Measurements from ENCODE around the gene TMEM202. TPM values are rescaled to one million over a fixed set of nuclear protein-coding genes. Genes with fewer than 3 reads are reported as not detected.

Gene TMEM202
- total and polyA plus RNA-seq, 4 donors: not detected

DNA sequence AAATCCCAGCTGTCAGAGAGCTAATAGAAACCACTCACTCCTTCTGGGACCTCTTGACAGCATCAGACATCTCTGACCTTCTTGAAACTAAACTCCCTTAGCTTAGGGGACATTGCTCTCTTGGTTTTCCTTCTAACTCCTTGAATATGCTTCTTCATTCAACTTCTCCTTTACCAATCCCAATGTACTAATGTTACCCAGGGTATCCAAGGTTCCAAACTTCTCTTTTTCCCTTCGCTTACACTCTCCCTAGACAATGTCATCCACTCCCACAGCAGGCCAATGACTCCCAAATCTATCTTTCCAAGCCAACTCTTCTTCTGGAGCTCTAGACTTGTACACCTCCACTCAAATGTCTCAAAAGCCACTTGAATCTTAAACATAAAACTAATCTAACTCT, 36.9 kb upstream of the TMEM202 start:
- WGBS: 92% methylated on average over 1 of the region's 1 CpG
- no peak for DNase-seq (ENCODE audit: low spot score)
- Histone ChIP-seq H3K9me3 (ENCODE audit: control insufficient read depth in 4 of 4, low read length in 3 of 4) (no peaks in the 10 kb centered on the region), H3K4me3 (ENCODE audit: low read depth in 1 of 3, low read length in 3 of 3) (no peak overlapping the region), H3K36me3 (ENCODE audit: control insufficient read depth in 4 of 4, insufficient read depth in 3 of 4, low read depth in 1 of 4, low read length in 3 of 4) (peaks cover 0 to 6% (median 3%) of the 10 kb centered on the region in 4 donors), H3K27me3 (ENCODE audit: control insufficient read depth in 4 of 4, insufficient read depth in 4 of 4, low read length in 3 of 4) (no peaks in the 10 kb centered on the region), H3K9ac (ENCODE audit: low read depth in 1 of 2, low read length in 2 of 2) (no peak overlapping the region), H3K27ac (ENCODE audit: low read depth in 1 of 2, low read length in 2 of 2) (no peak overlapping the region), H3K4me1 (ENCODE audit: control insufficient read depth in 4 of 4, insufficient read depth in 4 of 4, low read length in 3 of 4) (no peaks in the 10 kb centered on the region)
- no peak for TF ChIP-seq EGR1 (IDR thresholded peaks at IDR 0.05; ENCODE audit: low read depth in 2 of 2)
- TF ChIP-seq, protein P1, sequence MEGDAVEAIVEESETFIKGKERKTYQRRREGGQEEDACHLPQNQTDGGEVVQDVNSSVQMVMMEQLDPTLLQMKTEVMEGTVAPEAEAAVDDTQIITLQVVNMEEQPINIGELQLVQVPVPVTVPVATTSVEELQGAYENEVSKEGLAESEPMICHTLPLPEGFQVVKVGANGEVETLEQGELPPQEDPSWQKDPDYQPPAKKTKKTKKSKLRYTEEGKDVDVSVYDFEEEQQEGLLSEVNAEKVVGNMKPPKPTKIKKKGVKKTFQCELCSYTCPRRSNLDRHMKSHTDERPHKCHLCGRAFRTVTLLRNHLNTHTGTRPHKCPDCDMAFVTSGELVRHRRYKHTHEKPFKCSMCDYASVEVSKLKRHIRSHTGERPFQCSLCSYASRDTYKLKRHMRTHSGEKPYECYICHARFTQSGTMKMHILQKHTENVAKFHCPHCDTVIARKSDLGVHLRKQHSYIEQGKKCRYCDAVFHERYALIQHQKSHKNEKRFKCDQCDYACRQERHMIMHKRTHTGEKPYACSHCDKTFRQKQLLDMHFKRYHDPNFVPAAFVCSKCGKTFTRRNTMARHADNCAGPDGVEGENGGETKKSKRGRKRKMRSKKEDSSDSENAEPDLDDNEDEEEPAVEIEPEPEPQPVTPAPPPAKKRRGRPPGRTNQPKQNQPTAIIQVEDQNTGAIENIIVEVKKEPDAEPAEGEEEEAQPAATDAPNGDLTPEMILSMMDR (IDR thresholded peaks at IDR 0.05; ENCODE audit: low read depth, low read length, missing input control): no peak
- TF ChIP-seq, protein P2, sequence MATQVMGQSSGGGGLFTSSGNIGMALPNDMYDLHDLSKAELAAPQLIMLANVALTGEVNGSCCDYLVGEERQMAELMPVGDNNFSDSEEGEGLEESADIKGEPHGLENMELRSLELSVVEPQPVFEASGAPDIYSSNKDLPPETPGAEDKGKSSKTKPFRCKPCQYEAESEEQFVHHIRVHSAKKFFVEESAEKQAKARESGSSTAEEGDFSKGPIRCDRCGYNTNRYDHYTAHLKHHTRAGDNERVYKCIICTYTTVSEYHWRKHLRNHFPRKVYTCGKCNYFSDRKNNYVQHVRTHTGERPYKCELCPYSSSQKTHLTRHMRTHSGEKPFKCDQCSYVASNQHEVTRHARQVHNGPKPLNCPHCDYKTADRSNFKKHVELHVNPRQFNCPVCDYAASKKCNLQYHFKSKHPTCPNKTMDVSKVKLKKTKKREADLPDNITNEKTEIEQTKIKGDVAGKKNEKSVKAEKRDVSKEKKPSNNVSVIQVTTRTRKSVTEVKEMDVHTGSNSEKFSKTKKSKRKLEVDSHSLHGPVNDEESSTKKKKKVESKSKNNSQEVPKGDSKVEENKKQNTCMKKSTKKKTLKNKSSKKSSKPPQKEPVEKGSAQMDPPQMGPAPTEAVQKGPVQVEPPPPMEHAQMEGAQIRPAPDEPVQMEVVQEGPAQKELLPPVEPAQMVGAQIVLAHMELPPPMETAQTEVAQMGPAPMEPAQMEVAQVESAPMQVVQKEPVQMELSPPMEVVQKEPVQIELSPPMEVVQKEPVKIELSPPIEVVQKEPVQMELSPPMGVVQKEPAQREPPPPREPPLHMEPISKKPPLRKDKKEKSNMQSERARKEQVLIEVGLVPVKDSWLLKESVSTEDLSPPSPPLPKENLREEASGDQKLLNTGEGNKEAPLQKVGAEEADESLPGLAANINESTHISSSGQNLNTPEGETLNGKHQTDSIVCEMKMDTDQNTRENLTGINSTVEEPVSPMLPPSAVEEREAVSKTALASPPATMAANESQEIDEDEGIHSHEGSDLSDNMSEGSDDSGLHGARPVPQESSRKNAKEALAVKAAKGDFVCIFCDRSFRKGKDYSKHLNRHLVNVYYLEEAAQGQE (IDR thresholded peaks at IDR 0.05): no peak
- TF ChIP-seq RAD21 (IDR thresholded peaks at IDR 0.05): no peak
- no peak for TF ChIP-seq RXRA (IDR thresholded peaks at IDR 0.05)
- no peak for TF ChIP-seq SP1 (IDR thresholded peaks at IDR 0.05)
- TF ChIP-seq, protein P3, sequence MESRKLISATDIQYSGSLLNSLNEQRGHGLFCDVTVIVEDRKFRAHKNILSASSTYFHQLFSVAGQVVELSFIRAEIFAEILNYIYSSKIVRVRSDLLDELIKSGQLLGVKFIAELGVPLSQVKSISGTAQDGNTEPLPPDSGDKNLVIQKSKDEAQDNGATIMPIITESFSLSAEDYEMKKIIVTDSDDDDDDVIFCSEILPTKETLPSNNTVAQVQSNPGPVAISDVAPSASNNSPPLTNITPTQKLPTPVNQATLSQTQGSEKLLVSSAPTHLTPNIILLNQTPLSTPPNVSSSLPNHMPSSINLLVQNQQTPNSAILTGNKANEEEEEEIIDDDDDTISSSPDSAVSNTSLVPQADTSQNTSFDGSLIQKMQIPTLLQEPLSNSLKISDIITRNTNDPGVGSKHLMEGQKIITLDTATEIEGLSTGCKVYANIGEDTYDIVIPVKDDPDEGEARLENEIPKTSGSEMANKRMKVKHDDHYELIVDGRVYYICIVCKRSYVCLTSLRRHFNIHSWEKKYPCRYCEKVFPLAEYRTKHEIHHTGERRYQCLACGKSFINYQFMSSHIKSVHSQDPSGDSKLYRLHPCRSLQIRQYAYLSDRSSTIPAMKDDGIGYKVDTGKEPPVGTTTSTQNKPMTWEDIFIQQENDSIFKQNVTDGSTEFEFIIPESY (IDR thresholded peaks at IDR 0.05): no peak
- TF ChIP-seq HNF4G (IDR thresholded peaks at IDR 0.05): no peak
- TF ChIP-seq GABPA (IDR thresholded peaks at IDR 0.05 in 1 of 2, conservative IDR thresholded peaks at IDR 0.05 in 1 of 2): no peak
- TF ChIP-seq FOXA1 (IDR thresholded peaks at IDR 0.05): no peak
- TF ChIP-seq, protein P4, sequence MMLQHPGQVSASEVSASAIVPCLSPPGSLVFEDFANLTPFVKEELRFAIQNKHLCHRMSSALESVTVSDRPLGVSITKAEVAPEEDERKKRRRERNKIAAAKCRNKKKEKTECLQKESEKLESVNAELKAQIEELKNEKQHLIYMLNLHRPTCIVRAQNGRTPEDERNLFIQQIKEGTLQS (IDR thresholded peaks at IDR 0.05): no peak
- no peak for TF ChIP-seq TAF1 (conservative IDR thresholded peaks at IDR 0.05)
- TF ChIP-seq NR2F2 (IDR thresholded peaks at IDR 0.05): no peak
- TF ChIP-seq YY1 (IDR thresholded peaks at IDR 0.05): no peak
- no peak for TF ChIP-seq FOXA2 (IDR thresholded peaks at IDR 0.05)
- no peak for TF ChIP-seq JUND (IDR thresholded peaks at IDR 0.05)
- TF ChIP-seq, protein P5, sequence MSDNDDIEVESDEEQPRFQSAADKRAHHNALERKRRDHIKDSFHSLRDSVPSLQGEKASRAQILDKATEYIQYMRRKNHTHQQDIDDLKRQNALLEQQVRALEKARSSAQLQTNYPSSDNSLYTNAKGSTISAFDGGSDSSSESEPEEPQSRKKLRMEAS (IDR thresholded peaks at IDR 0.05): no peak

DNA sequence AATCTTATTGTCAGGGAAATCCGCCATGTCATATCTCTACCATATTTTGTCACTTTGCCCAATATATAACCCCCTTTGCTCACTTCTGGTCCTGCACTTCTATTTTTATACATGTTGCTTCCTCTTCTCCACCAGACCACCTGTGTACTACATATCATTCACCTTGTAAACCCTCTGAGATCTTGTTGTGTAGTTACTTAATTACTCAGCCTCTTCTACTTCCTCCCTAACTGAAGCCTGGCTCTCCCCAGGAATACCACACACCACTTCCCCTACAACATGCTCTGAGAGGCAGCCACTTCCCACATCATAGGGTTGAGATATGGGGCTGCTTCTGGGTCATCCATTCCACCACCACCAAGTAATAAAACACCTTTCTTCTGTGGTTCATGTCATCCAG, 32.3 kb upstream of the TMEM202 start:
- DNase-seq (ENCODE audit: low spot score): no peak
- peaks cover 0 to 4% (median 0%) of the 10 kb centered on the region in 4 donors for H3K4me1 ChIP-seq (ENCODE audit: control insufficient read depth in 4 of 4, insufficient read depth in 4 of 4, low read length in 3 of 4)
- H3K27ac ChIP-seq (ENCODE audit: low read depth in 1 of 2, low read length in 2 of 2): no peak overlapping the region
- H3K4me3 ChIP-seq (ENCODE audit: low read depth in 1 of 3, low read length in 3 of 3): no peak overlapping the region
- 90% methylated on average over 1 of the region's 1 CpG for WGBS
- H3K9ac ChIP-seq (ENCODE audit: low read depth in 1 of 2, low read length in 2 of 2): no peak overlapping the region
- H3K27me3 ChIP-seq (ENCODE audit: control insufficient read depth in 4 of 4, insufficient read depth in 4 of 4, low read length in 3 of 4): no peaks in the 10 kb centered on the region
- no peaks in the 10 kb centered on the region for H3K9me3 ChIP-seq (ENCODE audit: control insufficient read depth in 4 of 4, low read length in 3 of 4)
- no peak for TF ChIP-seq EGR1 (IDR thresholded peaks at IDR 0.05; ENCODE audit: low read depth in 2 of 2)
- no peak for TF ChIP-seq SP1 (IDR thresholded peaks at IDR 0.05)
- H3K36me3 ChIP-seq (ENCODE audit: control insufficient read depth in 4 of 4, insufficient read depth in 3 of 4, low read depth in 1 of 4, low read length in 3 of 4): peaks cover 2 to 6% (median 3%) of the 10 kb centered on the region in 4 donors
